WI38 (cell line): ENCODE results near the gene RIMS3.

Experiments
- H3K4me3 ChIP-seq: 2 replicates; pipeline ENCODE4 v1.5.1; 2011; ENCODE audit warnings: low read depth, mild to moderate bottlenecking, control low read depth, low read length
- CTCF ChIP-seq: IDR thresholded peaks from 2 replicates; pipeline ENCODE4 v1.5.1; 2012; ENCODE audit warnings: low read depth, mild to moderate bottlenecking, control low read depth, low read length

RIMS3 gene

GRCh38 chr1:40651138-40651857 lies 14.2 kb downstream of the RIMS3 start:
- no peak overlapping the region for H3K4me3 ChIP-seq
- no peak for TF ChIP-seq CTCF

GRCh38 chr1:40650075-40650474 lies 15.4 kb downstream of the RIMS3 start:
- no peak overlapping the region for H3K4me3 ChIP-seq
- TF ChIP-seq CTCF, result 0 out of 2 replicates have a peak, but pooled peaks have one; percentile 7

DNA sequence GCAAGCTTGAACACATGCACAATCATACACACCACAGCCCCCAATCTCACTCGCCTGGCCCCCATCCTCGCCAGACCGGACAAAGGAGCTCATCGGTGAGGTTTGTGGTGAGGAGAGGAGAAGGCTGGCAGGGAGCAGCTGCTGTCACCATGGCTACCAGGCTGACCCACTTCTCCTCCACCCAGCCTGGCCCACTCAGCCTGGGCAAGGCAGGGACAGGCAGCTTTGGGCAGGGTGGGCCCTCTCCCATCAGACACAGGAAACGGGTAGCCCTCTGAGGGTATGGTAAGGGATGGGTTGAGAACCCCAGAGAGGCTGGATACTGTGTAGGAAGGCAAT lies 15.9 kb downstream of the RIMS3 start:
- TF ChIP-seq CTCF, result no peak
- no peak overlapping the region for H3K4me3 ChIP-seq

DNA sequence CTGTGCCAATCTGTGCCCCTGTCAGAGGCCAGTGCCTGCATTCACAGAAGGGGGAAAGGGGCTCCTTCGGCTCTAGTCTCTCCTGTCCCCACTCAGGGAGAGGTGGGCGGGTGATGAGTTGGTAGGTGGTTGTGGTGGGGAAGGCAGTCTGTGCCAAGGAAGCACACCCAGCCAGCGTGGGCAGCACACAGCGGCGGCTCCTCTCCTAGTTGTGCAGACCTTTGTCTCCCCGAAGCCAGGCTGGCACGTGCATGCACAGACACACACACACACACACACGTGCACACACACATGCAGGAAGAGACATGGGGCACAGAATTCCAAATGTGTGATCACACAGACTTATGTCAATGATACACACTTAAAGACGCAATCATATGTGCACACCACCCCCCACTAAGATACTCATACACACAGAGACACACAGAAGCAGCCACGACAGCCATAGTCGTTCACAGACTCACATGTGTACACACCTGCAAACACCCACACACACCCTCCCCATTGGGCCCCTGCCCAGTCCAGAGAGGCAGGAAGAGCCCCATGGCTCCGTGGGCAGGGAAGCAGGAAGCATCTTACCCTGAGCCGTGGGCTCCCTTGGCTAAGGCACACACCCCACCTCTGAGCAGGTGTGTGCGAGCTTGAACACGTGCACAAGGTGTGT lies 16.4 kb downstream of the RIMS3 start:
- no peak for TF ChIP-seq CTCF
- H3K4me3 ChIP-seq, result no peak overlapping the region

DNA sequence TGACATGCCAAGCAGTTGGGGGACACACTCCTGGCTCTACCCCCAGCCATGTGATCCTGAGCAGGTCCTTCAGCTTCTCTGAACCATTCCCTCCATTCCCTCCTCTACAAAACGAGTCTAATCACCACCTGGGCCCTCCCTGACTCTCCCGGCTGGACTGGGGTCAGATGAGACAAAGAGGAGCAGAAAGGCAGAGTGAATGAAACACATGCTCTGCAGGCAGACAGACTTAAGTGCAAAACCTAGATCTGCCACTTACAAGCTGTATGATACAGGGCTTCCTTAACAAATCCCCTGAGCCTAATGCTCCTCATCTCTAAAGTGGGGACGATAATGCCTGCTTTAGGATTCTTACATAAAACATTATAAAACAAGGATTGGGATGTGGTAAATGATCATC lies 17.3 kb downstream of the RIMS3 start:
- no peak for TF ChIP-seq CTCF

GRCh38 chr1:40646315-40646714 lies 19.2 kb downstream of the RIMS3 start:
- no peak overlapping the region for H3K4me3 ChIP-seq
- no peak for TF ChIP-seq CTCF

More for the DNA sequence above, 17.3 kb downstream of the RIMS3 start:
- no peak overlapping the region for H3K4me3 ChIP-seq

DNA sequence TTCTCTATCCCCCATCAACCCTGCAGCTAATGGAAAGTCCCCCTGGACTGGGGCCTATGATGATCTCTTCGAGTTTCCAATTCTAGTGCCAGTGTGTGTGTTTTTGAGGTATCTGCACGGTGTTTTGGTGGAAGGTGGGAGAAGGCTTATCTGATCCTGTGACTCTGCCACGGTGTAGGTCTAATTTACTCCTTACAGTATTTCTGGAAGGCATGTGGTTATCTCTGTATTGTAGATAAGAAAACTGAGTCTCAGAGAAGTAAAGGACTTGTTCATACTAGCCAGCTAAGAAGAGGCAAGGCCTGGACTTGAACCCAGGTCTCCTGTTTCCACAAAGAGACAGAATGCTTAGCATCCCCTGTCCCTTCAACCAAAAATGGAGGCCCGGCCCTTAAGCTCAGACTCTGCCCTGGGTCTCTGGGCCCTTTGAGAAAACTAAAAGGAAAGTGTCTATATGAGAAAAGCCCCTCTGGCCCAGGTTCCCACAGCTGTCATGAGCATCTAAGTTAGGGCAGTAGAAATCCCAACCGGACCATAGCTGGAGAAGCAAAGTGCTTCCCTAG lies 20.3 kb downstream of the RIMS3 start:
- no peak overlapping the region for H3K4me3 ChIP-seq
- no peak for TF ChIP-seq CTCF
